H9 (cell line): Measurements from ENCODE around the gene EFTUD2. TPM values are rescaled to one million over a fixed set of nuclear protein-coding genes. Genes with fewer than 3 reads are reported as not detected.
A peak's percentile ranks its signal among the peaks of the same experiment; 100 is the strongest.

Experiments
- DNase-seq: peaks from one replicate; pipeline ENCODE4 v3.0.0-alpha.2; 2017
- H2AFZ ChIP-seq: one replicate; pipeline ENCODE4 v1.6.1; 2013; ENCODE audit warnings: mild to moderate bottlenecking, low read length, control low read depth, moderate library complexity
- H2AK5ac ChIP-seq: 2 replicates; pipeline ENCODE4 v1.6.1; 2013; ENCODE audit warnings: low read length, control low read depth, mixed read lengths; ENCODE audit not compliant: insufficient read length
- H2BK120ac ChIP-seq: one replicate; pipeline ENCODE4 v1.6.1; 2013; ENCODE audit warnings: low read depth, mild to moderate bottlenecking, low read length, control low read depth, inconsistent platforms; ENCODE audit not compliant: poor library complexity, severe bottlenecking
- H2BK12ac ChIP-seq: 2 replicates; pipeline ENCODE4 v1.6.1; 2013; ENCODE audit warnings: low read length, control low read depth, mixed read lengths, low read depth; ENCODE audit not compliant: insufficient read length
- H2BK15ac ChIP-seq: 2 replicates; pipeline ENCODE4 v1.6.1; 2013; ENCODE audit warnings: low read depth, low read length, control low read depth
- H2BK20ac ChIP-seq: one replicate; pipeline ENCODE4 v1.6.1; 2013; ENCODE audit warnings: low read depth, mild to moderate bottlenecking, low read length, control low read depth, inconsistent platforms; ENCODE audit not compliant: poor library complexity, severe bottlenecking
- H2BK5ac ChIP-seq: 2 replicates; pipeline ENCODE4 v1.6.1; 2013; ENCODE audit warnings: low read length, control low read depth, mixed read lengths; ENCODE audit not compliant: insufficient read length
- H3K14ac ChIP-seq: 2 replicates; pipeline ENCODE4 v1.6.1; 2013; ENCODE audit warnings: low read length, control low read depth; ENCODE audit not compliant: insufficient read depth
- H3K18ac ChIP-seq: 2 replicates; pipeline ENCODE4 v1.6.1; 2013; ENCODE audit warnings: low read depth, mild to moderate bottlenecking, mixed read lengths, low read length, control low read depth; ENCODE audit not compliant: insufficient read length
- H3K23ac ChIP-seq: 2 replicates; pipeline ENCODE4 v1.6.1; 2013; ENCODE audit warnings: low read length, control low read depth, mixed read lengths, low read depth; ENCODE audit not compliant: insufficient read length
- H3K23me2 ChIP-seq: 2 replicates; pipeline ENCODE4 v1.6.1; 2013; ENCODE audit warnings: low read depth, mild to moderate bottlenecking, mixed read lengths, low read length, control low read depth; ENCODE audit not compliant: insufficient read length, poor library complexity, severe bottlenecking
- H3K27ac ChIP-seq: 2 replicates; pipeline ENCODE4 v1.5.1; 2013; ENCODE audit warnings: low read length, control low read depth, mixed read lengths, low read depth; ENCODE audit not compliant: insufficient read length
- H3K27me3 ChIP-seq: 2 replicates; pipeline ENCODE4 v1.6.1; 2013; ENCODE audit warnings: low read length, control low read depth, inconsistent platforms; ENCODE audit not compliant: insufficient read depth
- H3K4ac ChIP-seq: 2 replicates; pipeline ENCODE4 v1.6.1; 2013; ENCODE audit warnings: low read depth, mild to moderate bottlenecking, control low read depth, inconsistent platforms, low read length, moderate library complexity
- H3K4me1 ChIP-seq: 2 replicates; pipeline ENCODE4 v1.6.1; 2013; ENCODE audit warnings: low read length, control low read depth, inconsistent platforms; ENCODE audit not compliant: insufficient read depth
- H3K4me2 ChIP-seq: 2 replicates; pipeline ENCODE4 v1.6.1; 2013; ENCODE audit warnings: low read length, control low read depth, mixed read lengths; ENCODE audit not compliant: insufficient read length, insufficient read depth
- H3K56ac ChIP-seq: 2 replicates; pipeline ENCODE4 v1.6.1; 2013; ENCODE audit warnings: low read depth, mild to moderate bottlenecking, mixed read lengths, low read length, control low read depth; ENCODE audit not compliant: insufficient read length
- H3K79me1 ChIP-seq: 2 replicates; pipeline ENCODE4 v1.6.1; 2013; ENCODE audit warnings: low read depth, mild to moderate bottlenecking, moderate library complexity, low read length, control low read depth, inconsistent platforms; ENCODE audit not compliant: insufficient read depth, poor library complexity, severe bottlenecking
- H3K79me2 ChIP-seq: 2 replicates; pipeline ENCODE4 v1.6.1; 2013; ENCODE audit warnings: low read length, control low read depth, inconsistent platforms; ENCODE audit not compliant: insufficient read depth
- H3K9ac ChIP-seq: 2 replicates; pipeline ENCODE4 v1.6.1; 2013; ENCODE audit warnings: low read length, control low read depth, mixed read lengths; ENCODE audit not compliant: insufficient read length; ENCODE audit errors: extremely low read depth
- H3K9me3 ChIP-seq: one replicate; pipeline ENCODE4 v1.6.1; 2013; ENCODE audit warnings: low read depth, low read length, inconsistent platforms; ENCODE audit not compliant: control insufficient read depth
- H3T11ph ChIP-seq: one replicate; pipeline ENCODE4 v1.6.1; 2013; ENCODE audit warnings: mild to moderate bottlenecking, low read length, control low read depth, inconsistent platforms
- H4K20me1 ChIP-seq: one replicate; pipeline ENCODE4 v1.6.1; 2013; ENCODE audit not compliant: control insufficient read depth, insufficient read length, insufficient read depth
- H4K5ac ChIP-seq: 2 replicates; pipeline ENCODE4 v1.6.1; 2013; ENCODE audit warnings: low read depth, mild to moderate bottlenecking, mixed read lengths, low read length, control low read depth; ENCODE audit not compliant: insufficient read length
- H4K8ac ChIP-seq: replicated peaks from 2 replicates; pipeline ENCODE4 v1.6.1; 2013; ENCODE audit warnings: low read length, control low read depth, mixed read lengths, low read depth; ENCODE audit not compliant: insufficient read length
- H4K91ac ChIP-seq: 2 replicates; pipeline ENCODE4 v1.6.1; 2013; ENCODE audit warnings: low read depth, mild to moderate bottlenecking, moderate library complexity, mixed read lengths, low read length, control low read depth; ENCODE audit not compliant: insufficient read length
- H3K27ac Mint-ChIP-seq, 3 experiments: 2 replicates in 2 of 3; 3 replicates in 1 of 3; pipeline ENCODE4 v1.8.0; 2020 to 2021; ENCODE audit warnings: mixed read lengths in 3 of 3, mild to moderate bottlenecking in 1 of 3, moderate library complexity in 1 of 3
- H3K27me3 Mint-ChIP-seq: 2 replicates; pipeline ENCODE4 v1.8.0; 2021; ENCODE audit warnings: low read depth, mild to moderate bottlenecking, moderate library complexity, mixed read lengths
- H3K36me3 Mint-ChIP-seq, 3 experiments: 2 replicates in 2 of 3; 3 replicates in 1 of 3; pipeline ENCODE4 v1.8.0; 2020 to 2021; ENCODE audit warnings: low read depth in 3 of 3, mixed read lengths in 3 of 3; ENCODE audit not compliant: insufficient read depth in 1 of 3
- H3K4me1 Mint-ChIP-seq, 2 experiments: 2 replicates each; pipeline ENCODE4 v1.8.0; 2020; ENCODE audit warnings: mixed read lengths in 2 of 2
- H3K4me3 Mint-ChIP-seq, 2 experiments: 2 replicates in 1 of 2; 3 replicates in 1 of 2; pipeline ENCODE4 v1.8.0; 2020 to 2021; ENCODE audit warnings: mild to moderate bottlenecking in 2 of 2, mixed read lengths in 2 of 2, moderate library complexity in 1 of 2
- H3K9me3 Mint-ChIP-seq, 2 experiments: 2 replicates in 1 of 2; 3 replicates in 1 of 2; pipeline ENCODE4 v1.8.0; 2020; ENCODE audit warnings: mild to moderate bottlenecking in 2 of 2, mixed read lengths in 2 of 2, moderate library complexity in 1 of 2
- CTCF ChIP-seq: fragments of 200-600 bp; sonication (generic); conservative IDR thresholded peaks from 3 replicates; pipeline ENCODE4 v1.8.0; 2021; ENCODE audit warnings: antibody characterized with exemption, mild to moderate bottlenecking
- WGBS: extraction: QIAGEN DNeasy Blood & Tissue Kit; methylation state at CpG from one replicate; pipeline ENCODE4 v1.1.7; 2013; ENCODE audit warnings: missing lambda C conversion rate, low lambda C conversion rate, mixed read lengths; ENCODE audit not compliant: insufficient read length; ENCODE audit errors: extremely low coverage; 5-methylcytosine and 5-hydroxymethylcytosine counted together
- total RNA-seq: library from RNA; stranded (reverse); gene quantifications from 2 replicates; pipeline ENCODE4 v1.2.1, GENCODE V29; 2021

Gene EFTUD2
- total RNA-seq, 1 experiment from 2014 or later, result 150 TPM

DNA sequence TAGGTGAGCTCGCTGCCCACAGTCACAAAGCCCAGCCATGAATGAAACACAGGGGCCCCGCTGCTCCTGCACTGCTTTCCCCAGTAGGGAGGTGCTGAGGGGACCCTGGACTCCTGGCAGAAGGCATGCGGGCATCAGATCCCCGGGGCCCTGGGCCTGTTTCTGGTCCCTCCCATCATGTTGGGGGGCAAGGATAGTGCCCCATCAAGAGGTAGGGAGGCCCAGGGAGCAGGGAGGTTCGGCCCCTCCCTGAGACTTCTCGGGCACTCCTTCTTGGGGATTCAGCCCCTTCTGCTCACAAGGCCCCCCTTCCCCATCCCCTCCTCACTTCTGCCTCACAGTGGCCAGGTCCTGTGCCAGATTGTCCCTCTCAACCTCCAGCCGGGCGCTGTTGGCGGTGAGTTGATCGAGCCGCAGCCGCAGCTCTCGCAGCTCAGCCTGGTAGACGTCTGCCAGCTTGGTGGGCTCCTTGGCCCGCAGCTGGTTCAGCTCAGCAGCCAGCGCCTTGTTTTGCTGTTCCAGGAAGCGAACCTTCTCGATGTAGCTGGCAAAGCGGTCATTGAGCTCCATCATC, 15.5 kb upstream of the EFTUD2 start:
- WGBS, result no CpG with 5 or more reads among the region's 19 CpGs
- no peak overlapping the region for H3K56ac ChIP-seq
- no peak overlapping the region for H3K27ac ChIP-seq
- no peak overlapping the region for H2BK120ac ChIP-seq
- no peak overlapping the region for H3T11ph ChIP-seq
- H3K4ac ChIP-seq, result no peak overlapping the region
- H4K5ac ChIP-seq, result no peak overlapping the region
- peaks cover 6% of the 10 kb centered on the region for H3K23me2 ChIP-seq
- no peak overlapping the region for H3K18ac ChIP-seq
- no peak overlapping the region for H3K4me3 Mint-ChIP-seq
- H3K27ac Mint-ChIP-seq, result no peak overlapping the region
- no peak overlapping the region for H4K8ac ChIP-seq
- peaks cover 46% of the 10 kb centered on the region for H3K27me3 Mint-ChIP-seq
- no peak overlapping the region for H2AK5ac ChIP-seq
- H3K27me3 ChIP-seq, result peaks cover 4% of the 10 kb centered on the region; the same call in 1 of the 2 replicates
- DNase-seq, result peak; percentile 38
- peaks cover 8 to 10% of the 10 kb centered on the region in 2 experiments; a peak in 3 of 4 replicates for H3K4me1 Mint-ChIP-seq
- no peak for TF ChIP-seq CTCF
- no peak overlapping the region for H2BK5ac ChIP-seq
- H3K4me1 ChIP-seq, result peaks cover 2% of the 10 kb centered on the region; the same call in 1 of the 2 replicates
- no peak overlapping the region for H3K4me2 ChIP-seq
- no peak overlapping the region for H3K9ac ChIP-seq
- no peak overlapping the region for H3K23ac ChIP-seq
- no peaks in the 10 kb centered on the region for H3K9me3 ChIP-seq
- H2AFZ ChIP-seq, result no peak overlapping the region
- H2BK15ac ChIP-seq, result no peak overlapping the region
- H3K79me1 ChIP-seq, result no peaks in the 10 kb centered on the region
- no peaks in the 10 kb centered on the region for H3K9me3 Mint-ChIP-seq
- no peaks in the 10 kb centered on the region for H3K36me3 Mint-ChIP-seq
- no peak overlapping the region for H4K91ac ChIP-seq
- no peak overlapping the region; the same call in 1 of the 2 replicates for H3K14ac ChIP-seq
- H2BK12ac ChIP-seq, result no peak overlapping the region
- H4K20me1 ChIP-seq, result no peaks in the 10 kb centered on the region
- no peak overlapping the region for H2BK20ac ChIP-seq
- H3K79me2 ChIP-seq, result no peaks in the 10 kb centered on the region
